Measurements from ENCODE around the gene GJA9. TPM values are rescaled to one million over a fixed set of nuclear protein-coding genes. Genes with fewer than 3 reads are reported as not detected.

Gene GJA9
- total RNA-seq, 1 experiment from 2014 or later, result 0.10 TPM

GRCh38 chr1:38870996-38871395 is 10.4 kb downstream of the GJA9 start:
- no TSS peak for BruUV-seq (replicated peaks)
- ATAC-seq (no peak), DNase-seq (ENCODE audit: low read depth, low spot score) (no peak)
- intact Hi-C loops (cut with micrococcal nuclease; ENCODE audit: unreplicated experiment) (loop anchor here (10.0 kb wide), 1 partner anchor 94 kb away; no protein-coding TSS in a partner anchor), in situ Hi-C loops (cut with HindIII; ENCODE audit: low pct_unique_long_range_greater_than_20kb, low sequenced_read_pairs) (no loop called here)
- Histone ChIP-seq H3K4me3 (ENCODE audit: low read depth in 2 of 2, low read length in 2 of 2) (no peak overlapping the region), H3K27me3 (ENCODE audit: control insufficient read depth, insufficient read depth, low read length) (no peaks in the 10 kb centered on the region), H3K9me3 (ENCODE audit: control insufficient read depth, insufficient read depth, low read depth, low read length) (no peaks in the 10 kb centered on the region), H3K27ac (ENCODE audit: low read length) (no peak overlapping the region), H3K36me3 (ENCODE audit: control insufficient read depth, insufficient read depth, low read length) (peaks cover 3% of the 10 kb centered on the region), H3K4me1 (ENCODE audit: control insufficient read depth, insufficient read depth, low read length) (peaks cover 18% of the 10 kb centered on the region)
- CTCF ChIA-PET, result no interaction called here
- POLR2A ChIA-PET, result interaction anchor here (0.6 kb wide), 1 partner anchor 23 kb away, joined by 5 read pairs; no protein-coding TSS in a partner anchor
- TF ChIP-seq REST (IDR thresholded peaks at IDR 0.05; ENCODE audit: insufficient read depth in 1 of 2, low read depth in 2 of 2, low read length in 1 of 2), result no peak
- TF ChIP-seq TCF7L2 (IDR thresholded peaks at IDR 0.05; ENCODE audit: low read depth, low read length), result no peak
- no peak for TF ChIP-seq CTCF (IDR thresholded peaks at IDR 0.05)
- no peak for TF ChIP-seq SIN3A (IDR thresholded peaks at IDR 0.05; ENCODE audit: borderline replicate concordance, insufficient read depth, low read depth, low read length)
- TF ChIP-seq POLR2AphosphoS5 (IDR thresholded peaks at IDR 0.05; ENCODE audit: low read depth, low read length), result no peak

- TF ChIP-seq SIN3A (IDR thresholded peaks at IDR 0.05; ENCODE audit: borderline replicate concordance, insufficient read depth, low read depth, low read length) (no peak), TCF7L2 (IDR thresholded peaks at IDR 0.05; ENCODE audit: low read depth, low read length) (no peak), POLR2AphosphoS5 (IDR thresholded peaks at IDR 0.05; ENCODE audit: low read depth, low read length) (no peak), REST (IDR thresholded peaks at IDR 0.05; ENCODE audit: insufficient read depth in 1 of 2, low read depth in 2 of 2, low read length in 1 of 2) (no peak), CTCF (IDR thresholded peaks at IDR 0.05) (no peak)
- DNase-seq (ENCODE audit: low read depth, low spot score) (no peak), ATAC-seq (no peak)
- Histone ChIP-seq H3K36me3 (ENCODE audit: control insufficient read depth, insufficient read depth, low read length) (peaks cover 6% of the 10 kb centered on the region), H3K4me3 (ENCODE audit: low read depth in 2 of 2, low read length in 2 of 2) (no peak overlapping the region), H3K27ac (ENCODE audit: low read length) (no peak overlapping the region), H3K4me1 (ENCODE audit: control insufficient read depth, insufficient read depth, low read length) (peaks cover 6% of the 10 kb centered on the region), H3K27me3 (ENCODE audit: control insufficient read depth, insufficient read depth, low read length) (no peaks in the 10 kb centered on the region), H3K9me3 (ENCODE audit: control insufficient read depth, insufficient read depth, low read depth, low read length) (no peaks in the 10 kb centered on the region)
- POLR2A ChIA-PET, result no interaction called here
- no TSS peak for BruUV-seq (replicated peaks)
- intact Hi-C loops (cut with micrococcal nuclease; ENCODE audit: unreplicated experiment) (no loop called here), in situ Hi-C loops (cut with HindIII; ENCODE audit: low pct_unique_long_range_greater_than_20kb, low sequenced_read_pairs) (no loop called here)
- CTCF ChIA-PET, result no interaction called here
Observed at GRCh38 chr1:38867208-38867607, 14.2 kb downstream of the GJA9 start.

All from Panc1 (cell line).